HG02885 (cell line): Measurements from ENCODE around the gene RXRA.

Source experiments
- ATAC-seq: cut with Tn5 transposase; IDR thresholded peaks from one replicate; pipeline ENCODE4 v1.9.1; 2021; ENCODE audit warnings: mild to moderate bottlenecking; ENCODE audit not compliant: unreplicated experiment, poor library complexity

Gene RXRA

DNA sequence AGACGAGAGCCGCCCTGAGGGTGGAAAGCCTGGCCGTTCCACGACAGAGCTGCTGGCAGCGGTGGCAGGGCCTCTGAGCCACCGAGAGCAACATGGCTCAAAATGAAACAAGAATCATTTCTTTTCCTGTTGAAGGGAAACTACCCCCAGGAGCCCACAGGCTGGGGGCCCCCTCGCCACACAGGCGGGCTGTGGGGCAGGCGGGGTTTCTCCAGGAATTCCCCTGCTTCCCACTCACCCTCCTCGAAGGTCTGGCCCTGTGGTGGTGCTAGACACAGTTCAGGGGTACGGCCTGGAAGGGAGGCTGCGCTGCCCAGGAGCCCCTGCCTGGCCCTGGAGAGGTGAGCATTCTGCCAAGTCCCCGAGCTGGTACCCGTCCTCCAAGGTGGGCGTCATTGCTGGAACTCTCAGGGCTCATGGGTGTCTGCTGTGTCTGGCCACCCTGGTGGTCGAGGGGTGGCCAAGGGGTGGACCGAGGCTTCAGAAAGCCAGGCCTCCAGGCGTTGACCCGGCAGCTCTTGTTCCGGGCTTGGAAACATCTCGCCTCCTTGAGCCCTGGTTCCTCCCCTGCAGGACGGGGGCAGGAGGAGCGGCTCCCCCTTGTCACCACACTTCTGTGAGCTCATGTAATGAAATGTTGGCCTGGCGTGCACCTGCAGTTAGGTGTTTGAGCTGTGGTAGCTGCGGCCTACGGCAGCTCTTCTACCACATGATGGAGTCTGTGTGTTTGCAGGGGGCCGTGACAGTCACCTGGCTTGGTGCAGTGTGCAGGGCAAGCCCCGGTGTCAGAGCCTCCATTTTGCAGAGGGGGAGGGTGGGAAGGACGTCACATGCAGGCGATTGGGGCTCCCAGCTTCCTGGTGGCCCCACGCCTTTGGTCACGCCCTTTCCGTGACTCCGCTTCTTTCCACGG, 65.3 kb downstream of the RXRA start:
- ATAC-seq = peak; percentile 48

DNA sequence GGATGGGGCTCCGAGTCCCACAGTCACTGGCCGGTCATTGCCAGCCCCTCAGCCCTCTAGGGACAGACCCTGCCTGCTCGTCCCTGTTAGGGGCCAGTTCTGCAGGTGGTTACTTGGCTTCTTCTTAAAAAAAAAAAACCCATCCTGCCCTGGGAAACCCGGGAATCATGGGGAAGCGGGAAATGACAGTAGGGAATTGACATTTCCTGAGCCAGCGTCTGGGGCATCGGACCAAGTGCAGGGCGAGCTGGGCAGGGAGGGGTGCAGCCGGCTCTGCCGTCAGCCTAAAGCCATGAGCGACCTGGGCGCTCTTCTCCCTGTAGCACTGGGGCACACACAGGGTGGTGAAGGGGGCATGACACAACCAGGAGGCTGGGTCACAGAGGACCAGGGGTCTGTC, 66.6 kb downstream of the RXRA start:
- ATAC-seq = no peak

DNA sequence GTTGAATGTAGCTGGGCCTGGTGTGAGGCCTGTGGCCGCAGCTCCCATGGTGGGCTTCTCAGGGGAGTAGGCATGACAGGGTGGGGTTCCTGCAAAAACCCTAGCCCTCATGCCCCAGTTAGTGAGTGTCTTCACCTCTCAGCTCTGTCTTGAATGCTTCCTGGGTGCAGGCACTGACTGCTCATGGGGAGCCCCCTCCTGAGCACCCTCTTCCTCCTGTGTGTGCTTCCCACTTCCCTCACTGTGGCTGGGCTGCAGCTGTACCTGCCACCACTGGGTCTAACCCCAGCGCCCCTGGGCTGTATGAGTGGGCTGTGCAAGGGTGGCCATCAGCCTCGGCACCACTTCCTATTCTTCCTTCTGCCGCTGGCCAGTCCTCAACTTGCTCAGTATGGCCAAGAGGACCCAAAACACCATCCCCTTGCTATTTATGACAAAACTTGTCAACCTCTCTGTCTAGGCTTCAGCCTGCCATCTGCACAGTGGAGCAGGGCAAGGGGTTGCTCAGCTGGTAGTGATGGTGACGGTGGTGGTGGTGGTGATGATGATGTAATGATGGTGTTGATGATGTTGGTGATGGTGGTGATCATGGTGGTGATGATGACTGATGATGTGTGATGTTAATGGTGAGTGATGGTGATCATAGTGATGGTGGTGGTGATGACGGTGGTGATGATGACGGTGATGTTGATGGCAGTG, 67.5 kb downstream of the RXRA start:
- no peak for ATAC-seq

DNA sequence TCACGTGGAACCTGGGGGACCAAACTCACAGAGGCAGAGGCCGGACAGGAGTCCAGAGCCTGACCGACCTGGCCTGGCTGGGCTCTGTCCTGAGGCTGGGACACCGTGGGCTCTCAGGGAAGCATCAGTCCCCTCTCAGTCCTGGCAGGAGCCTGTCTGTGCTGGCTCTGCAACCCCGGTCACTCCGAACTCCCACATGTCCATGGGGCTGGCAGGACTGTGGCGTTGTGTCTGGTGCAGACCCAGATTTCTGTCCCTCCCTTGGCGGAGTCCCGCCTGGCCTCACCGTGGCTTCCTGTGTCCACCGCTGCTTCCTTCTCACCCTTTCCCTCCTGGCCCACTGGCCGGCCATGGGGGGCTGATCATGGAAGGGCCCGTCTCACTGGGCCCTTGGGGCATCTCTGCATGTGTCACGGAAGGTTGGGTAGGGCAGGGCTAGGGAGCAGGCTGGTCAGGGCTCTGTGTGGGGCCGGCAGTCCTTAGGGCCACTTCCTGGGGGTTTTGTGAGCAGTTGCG, 68.8 kb downstream of the RXRA start:
- ATAC-seq = no peak

DNA sequence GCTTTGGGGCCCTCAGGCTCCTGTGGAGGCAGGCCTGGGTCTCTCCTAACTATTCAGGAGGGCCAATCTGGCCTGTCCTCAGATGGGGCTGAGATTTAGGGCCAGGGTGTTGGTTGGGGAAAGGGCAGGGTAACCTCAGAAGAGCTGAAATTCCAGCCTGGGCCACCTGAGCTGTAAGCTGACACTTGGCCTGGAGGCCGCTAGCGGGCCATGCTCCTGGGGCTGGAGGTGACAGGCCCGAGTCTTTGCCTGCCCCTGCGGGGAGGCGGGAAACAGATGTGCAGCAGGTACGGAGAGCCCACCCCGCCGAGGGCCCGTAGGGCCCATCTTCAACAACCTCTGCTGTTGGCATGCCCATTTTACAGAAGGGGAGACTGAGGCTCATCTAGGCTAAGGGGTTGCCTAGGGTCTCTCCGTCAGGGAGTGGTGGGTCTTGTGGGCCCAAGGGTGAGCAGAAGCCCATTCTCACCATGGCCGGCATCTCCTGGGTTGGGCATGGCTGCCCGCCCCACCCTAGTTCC, 69.5 kb downstream of the RXRA start:
- no peak for ATAC-seq

DNA sequence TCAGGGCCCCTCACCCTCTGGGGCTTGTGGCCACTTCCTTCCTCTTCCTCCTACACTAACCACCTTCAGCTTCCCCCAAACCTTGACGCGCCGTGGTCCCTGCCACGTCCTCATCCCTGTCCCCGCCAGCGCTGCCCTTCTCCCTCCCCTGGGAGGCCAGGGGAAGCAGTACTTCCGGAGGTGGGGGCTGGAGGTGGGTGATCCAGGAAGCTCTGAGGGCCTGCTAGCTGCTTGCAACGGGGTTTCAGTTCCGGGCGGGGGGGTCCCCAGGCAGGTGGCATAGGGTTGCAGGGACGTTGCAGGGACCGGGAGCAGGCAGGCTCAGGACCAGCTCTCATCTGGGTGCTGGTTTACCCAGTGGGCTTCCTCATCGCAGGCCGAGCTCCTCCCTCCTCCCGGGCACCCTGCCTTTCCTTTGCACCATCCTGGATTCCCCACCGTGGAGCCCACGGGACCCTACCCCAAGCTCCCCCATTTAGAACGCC, 70.0 kb downstream of the RXRA start:
- ATAC-seq = no peak

DNA sequence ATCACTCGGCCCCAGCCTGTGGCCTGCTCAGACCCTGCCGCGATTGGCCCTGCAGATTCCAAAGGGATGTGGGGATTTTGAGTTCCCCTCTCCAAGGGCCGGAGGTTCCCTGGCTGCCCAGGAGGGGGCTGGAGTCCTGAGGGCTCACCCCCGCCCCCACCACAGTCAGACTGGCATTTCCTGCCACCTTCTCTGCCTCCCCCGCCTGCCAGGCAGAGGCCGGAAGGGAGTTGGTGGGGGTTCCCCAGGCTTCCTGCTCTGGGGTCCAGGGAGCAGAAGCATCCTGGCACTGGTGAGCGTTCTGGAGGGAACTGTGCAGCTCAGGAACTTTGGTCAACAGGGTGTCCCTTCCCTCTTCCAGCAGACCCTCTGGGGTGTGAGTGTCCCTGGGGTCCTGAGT, 70.6 kb downstream of the RXRA start:
- no peak for ATAC-seq

DNA sequence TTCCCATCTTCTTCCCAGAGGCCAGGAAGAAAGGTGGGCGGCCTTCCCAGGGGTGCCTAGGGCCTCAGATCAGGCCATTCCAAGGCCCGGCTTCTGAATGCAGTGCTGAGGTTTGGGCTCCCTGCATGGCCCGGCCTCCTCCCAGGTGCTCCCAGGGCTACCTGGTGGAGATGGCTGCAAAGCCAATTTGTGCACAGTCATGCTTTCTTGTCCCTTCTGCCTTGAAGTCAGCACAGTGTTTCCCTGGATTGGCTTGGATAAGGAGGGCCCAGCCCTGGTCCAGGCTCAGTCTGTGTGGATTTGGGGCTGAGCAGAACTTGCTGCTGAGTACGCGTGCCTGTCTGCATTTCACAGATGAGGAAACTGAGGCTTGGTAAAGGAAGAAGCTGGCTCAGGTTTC, 72.5 kb downstream of the RXRA start:
- no peak for ATAC-seq

DNA sequence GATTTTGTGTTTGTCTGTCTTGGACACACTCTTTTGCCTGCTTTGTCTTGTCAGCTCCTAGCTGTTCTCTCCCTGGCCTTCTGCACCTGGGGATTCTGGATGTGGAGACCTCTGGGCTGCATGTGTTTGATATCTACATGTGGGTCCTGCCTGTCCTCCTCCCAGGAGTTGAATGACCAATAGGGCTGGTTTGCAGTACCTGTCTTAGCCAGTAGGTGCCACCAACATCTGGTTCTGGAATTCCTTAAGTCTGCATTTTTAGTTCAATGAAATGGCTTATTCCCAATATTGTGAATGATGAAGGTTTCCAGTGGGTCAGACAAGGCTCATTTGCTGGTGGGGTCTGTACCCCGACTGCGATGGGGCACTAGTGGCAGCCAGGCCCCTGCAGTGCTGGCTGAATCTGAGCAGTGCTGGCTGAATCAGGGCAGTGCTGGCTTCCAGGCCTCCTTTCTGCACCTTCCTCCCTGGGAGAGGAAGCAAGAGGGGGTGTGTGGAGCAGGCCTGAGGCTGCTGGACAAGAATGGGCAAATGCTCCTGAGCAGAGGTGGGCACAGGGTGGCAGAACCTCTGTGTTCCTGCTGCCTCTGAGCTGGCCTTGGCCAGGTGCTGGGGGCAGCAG, 73.3 kb downstream of the RXRA start:
- ATAC-seq = no peak

DNA sequence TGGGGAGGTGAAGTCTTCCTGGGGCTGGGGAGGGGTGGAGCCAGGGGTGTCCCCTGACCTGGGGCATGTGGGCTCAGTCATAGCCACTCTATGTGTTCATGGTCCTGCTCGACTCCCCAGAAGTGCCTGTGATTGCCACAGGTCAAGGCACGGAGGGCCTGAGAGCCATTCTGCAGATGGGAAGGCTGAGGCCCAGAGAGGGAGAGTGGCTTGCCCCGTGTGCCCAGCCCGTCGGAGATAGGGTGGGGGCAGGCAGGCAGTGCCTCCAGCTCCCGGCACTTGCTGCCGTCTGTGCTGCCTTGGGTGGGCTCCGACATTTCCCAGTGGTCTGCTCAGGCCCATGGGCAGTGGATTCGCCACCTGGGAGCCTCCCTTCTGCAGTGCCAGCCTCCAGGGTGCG, 74.0 kb downstream of the RXRA start:
- ATAC-seq = no peak

DNA sequence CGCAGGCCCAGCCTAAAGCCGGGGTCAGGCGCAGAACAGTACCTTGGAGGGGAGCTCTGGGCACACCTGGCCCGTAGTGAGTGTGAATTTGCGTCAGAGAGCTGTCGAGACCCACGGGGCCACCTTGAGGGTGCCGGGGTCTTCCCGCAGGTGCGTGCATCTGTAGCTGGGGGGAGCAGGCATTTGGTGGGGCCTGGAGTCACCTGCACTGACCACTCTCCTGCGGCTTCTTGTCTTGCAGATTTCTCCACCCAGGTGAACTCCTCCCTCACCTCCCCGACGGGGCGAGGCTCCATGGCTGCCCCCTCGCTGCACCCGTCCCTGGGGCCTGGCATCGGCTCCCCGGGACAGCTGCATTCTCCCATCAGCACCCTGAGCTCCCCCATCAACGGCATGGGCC, 75.1 kb downstream of the RXRA start:
- ATAC-seq = no peak

DNA sequence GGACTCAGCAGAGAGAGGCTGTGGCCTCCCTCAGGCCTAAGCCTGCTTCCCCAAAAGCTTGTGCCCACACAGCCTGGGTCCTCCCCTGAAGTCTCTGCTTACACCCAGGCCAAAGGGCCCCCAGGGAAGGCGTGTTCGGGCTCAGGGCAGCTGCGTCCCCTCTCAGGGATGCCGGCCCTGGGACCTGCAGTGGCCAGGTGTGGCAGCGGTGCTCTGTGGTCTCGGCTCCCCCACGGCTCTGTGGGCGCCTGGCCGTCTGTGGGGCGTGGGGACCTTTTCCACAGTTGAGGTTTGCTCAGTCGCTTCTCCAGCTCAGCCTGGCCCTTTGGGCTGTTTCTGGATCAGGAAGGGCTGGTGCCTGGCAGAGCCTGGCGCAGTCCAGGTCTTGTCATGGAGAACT, 75.9 kb downstream of the RXRA start:
- no peak for ATAC-seq

DNA sequence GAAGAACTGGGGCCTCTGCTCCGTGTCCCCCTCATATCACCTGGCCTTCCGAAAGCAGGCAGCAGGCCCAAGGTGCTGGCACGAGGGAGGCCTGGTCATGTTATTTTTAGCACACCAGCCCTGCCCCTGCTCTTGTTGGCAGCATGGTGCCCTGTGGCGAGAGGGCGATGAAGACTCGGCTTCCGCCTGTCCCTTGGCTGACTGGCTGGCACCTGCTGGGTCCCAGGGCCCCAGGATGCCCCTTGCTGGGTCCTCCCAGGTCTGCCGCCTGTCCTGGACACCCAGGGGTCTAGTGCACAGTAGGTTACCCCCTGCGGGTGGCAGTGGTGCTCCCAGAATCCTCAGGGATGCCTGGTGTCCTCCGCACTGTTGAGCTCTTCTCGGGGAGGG, 77.0 kb downstream of the RXRA start:
- no peak for ATAC-seq

DNA sequence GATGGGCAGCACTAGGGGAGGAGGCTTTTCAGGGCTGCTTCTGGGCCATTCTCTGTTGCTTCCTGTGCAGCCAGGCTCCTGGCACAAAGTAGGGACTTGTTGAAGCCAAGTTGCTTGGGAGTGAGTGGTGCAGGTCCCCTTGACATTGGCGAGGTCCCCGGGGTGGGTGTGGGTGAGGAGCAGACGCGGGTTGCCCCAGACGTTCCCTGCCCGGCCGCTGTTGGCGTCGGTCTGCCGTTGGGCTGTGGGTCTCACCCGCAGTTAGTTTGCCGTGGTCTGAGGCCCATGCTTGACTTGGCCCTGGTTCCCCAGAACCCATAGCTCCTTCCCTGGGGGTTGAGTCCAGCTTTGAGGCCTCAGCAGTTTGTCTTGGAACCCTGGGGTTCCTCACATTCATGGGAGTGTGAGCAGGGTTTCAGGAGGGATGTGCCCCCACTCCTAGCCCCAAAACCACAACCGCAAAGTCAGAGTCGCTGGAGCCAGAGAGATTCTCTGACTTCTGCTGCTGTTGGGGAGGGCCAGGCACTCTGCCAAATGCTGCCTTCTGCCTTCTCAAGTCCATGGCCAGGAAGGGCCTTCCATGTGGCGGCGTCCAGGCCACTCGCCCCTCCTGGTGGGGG, 77.5 kb downstream of the RXRA start:
- no peak for ATAC-seq

DNA sequence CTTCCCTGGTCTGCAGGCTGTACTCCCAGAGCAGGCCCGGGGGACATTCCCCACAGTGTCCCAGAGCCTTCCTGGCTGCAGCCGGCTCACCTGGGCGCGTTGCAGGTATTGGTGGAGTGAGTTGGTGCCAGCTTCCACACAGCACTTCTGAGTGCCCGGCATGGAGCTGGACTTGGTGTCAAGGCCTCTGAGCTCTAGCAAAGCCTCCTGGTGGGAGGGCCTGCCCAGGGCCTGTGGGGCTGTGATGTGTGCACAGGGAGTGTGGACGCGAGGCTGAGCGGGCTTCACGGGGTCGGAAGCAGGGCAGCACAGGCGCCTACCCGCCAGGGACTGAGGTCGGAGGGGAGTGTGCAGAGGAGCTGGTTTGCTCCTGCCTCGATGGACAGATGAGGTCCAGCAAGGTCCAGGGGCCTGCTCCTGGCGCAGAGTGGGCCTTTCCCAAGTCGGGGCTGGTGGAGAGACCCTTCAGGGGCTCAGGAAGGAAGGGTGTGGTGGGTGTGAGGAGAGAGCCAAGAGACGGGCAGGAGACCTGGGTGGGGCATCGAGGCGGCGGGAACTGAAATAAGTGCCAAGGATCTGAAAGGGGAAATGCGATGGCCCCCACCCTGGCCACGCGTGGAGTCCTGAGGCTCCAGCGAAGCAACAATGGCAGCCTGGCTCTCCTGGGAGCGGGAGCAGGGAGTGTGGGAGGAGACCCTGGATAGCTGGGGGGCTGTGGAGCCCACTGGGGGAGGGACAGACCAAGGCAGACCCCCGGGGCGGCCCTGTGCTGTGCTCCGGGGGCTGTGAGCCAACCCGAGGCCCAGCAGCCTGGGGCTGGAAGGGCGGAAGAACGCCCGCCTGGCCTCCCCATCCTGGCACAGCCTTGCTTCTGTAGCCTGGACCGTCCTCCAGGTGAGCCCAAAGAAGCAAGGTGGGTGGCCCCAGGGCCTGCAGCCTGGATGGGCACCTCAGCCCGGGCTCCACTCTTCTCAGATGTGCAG, 78.4 kb downstream of the RXRA start:
- ATAC-seq = no peak

DNA sequence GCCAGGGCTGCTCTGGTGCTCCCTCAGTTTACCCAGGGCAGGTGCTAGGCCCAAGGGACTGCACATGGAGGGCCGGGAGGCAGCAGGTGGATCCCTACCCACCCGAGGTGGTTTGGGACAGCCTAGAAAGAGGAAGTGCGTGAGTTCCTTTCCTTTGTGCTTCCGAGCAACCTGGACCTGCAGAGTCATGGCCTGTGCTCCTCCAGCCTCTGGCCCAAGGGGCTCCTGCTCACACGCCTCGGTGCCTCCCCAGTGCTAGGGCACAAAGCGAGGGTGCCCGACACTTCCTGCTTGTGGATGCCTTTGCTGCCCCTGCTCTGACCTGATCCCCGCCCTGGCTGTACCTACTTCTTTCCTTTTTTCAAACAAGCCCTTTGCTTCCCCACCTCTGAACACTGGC, 79.3 kb downstream of the RXRA start:
- ATAC-seq = no peak

DNA sequence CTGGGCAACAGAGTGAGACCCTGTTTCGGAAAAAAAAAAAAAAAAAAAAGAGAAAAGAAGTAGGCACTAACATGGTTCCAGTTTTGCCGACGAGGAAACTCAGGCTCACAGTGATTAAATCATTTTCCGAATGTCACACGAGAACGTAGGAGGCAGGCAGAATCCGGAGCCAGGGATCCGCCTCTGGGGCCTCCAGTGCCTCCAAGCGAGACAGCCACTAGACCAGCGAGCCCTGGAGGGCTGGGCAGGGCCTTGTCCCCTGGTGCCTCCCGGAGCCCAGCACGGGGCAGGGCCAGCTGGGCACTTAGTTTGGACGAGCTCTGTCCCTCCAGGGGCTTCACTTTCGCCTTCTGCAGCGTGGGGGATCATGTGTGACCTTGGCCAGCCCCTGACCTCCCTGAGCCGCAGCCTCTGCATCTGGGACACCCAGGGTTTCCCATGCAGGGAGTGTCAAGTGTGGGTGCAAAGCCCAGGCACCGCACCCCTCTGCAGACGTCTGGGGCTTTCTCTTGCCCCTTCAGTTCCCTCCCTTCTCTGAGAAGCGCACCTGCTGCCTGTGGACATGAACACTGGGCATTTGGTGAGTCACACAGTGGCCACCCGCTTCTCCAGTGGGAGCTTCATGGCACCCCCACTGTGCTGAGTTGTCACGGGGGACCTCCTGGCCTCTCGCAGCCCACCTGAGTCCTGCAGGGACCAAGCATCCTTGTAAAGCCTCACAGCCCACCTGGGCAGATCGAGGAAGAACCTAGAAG, 80.3 kb downstream of the RXRA start:
- no peak for ATAC-seq

DNA sequence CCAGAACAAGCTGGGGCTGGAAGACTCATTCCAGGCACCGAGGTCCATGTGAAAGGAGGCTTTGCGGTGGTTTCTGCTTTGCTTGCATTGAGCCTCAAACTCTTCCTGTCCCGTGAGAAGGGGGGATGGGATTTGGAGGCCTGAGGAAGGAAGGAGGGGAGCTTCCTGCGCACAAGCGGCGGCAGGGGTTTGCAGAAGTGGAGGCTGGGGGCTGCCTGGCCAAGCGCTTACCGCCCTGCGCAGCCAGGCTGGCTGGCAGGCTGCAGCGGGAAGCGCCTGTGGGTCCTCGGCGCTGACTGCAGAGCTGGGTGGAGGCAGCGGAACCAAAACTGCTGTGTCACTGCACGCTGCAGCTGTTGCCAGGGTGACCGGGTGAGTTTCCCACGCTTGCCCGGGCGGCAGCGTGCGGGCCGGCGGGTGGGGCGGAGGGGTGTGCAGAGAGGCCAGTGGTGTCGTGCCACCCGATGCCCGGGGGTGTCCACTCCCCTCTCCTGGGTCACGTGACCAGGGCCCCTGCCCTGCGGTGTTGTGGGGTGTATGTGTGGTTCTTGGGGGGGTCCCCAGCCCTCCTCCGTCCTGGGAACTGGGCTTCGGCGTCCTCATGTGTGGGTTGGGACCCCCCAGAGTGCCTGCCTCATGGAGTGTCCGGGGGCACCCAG, 81.0 kb downstream of the RXRA start:
- ATAC-seq = peak; percentile 76
